Measurements from ENCODE around the gene PPP2R5A.

- no peak for TF ChIP-seq CTCF (IDR thresholded peaks at IDR 0.05)
- TF ChIP-seq POLR2AphosphoS5 (IDR thresholded peaks at IDR 0.05), result no peak
- no peak for TF ChIP-seq EP300 (IDR thresholded peaks at IDR 0.05; ENCODE audit: low read depth)
- no peak for TF ChIP-seq POLR2A (IDR thresholded peaks at IDR 0.05)
These were observed 28.8 kb upstream of the PPP2R5A start for GRCh38 chr1:212256369-212256768.
